HG03571 (cell line): Measurements from ENCODE around the gene TCF12.

Source experiments
- ATAC-seq: cut with Tn5 transposase; IDR thresholded peaks from one replicate; pipeline ENCODE4 v1.9.1; 2021; ENCODE audit not compliant: unreplicated experiment

Gene TCF12

GRCh38 chr15:57044072-57044702 is 125.7 kb downstream of the TCF12 start:
- no peak for ATAC-seq

GRCh38 chr15:57044970-57045369 is 126.5 kb downstream of the TCF12 start:
- ATAC-seq: no peak

- peak; percentile 84 for ATAC-seq
Observed at GRCh38 chr15:57045741-57046382, 127.4 kb downstream of the TCF12 start.

GRCh38 chr15:57048930-57049549 is 130.6 kb downstream of the TCF12 start:
- no peak for ATAC-seq

GRCh38 chr15:57053470-57053869 is 135.0 kb downstream of the TCF12 start:
- ATAC-seq: no peak

DNA sequence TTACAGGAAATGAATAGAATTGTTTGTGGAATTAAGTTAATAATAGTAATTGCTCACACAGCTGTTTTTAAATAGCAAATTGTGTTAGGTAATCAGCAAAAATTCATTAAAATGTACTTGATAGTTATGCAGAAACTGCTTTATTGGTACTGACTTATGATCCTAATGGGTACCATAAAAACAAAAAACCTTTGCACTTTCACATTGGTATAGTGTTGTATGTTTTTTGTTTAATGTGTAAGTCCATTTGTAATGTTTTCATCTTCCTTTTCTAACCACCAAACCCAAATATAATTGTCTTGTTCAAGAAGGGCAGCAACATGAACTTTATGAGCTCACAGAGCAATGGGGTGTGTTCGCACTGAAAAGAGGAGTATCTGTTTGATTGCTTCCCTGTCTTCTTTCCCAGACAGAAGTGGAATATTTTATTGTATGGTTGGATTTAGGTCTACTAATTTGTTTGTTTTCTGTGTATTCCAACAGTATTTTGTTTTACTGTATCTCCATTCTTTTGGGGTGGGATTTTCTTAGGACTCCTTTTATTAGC is 135.8 kb downstream of the TCF12 start:
- no peak for ATAC-seq

GRCh38 chr15:57056357-57056756 is 137.9 kb downstream of the TCF12 start:
- ATAC-seq: no peak

GRCh38 chr15:57057134-57057930 is 138.9 kb downstream of the TCF12 start:
- ATAC-seq: no peak

- ATAC-seq: no peak
Observed at GRCh38 chr15:57059026-57059660, 140.7 kb downstream of the TCF12 start.

DNA sequence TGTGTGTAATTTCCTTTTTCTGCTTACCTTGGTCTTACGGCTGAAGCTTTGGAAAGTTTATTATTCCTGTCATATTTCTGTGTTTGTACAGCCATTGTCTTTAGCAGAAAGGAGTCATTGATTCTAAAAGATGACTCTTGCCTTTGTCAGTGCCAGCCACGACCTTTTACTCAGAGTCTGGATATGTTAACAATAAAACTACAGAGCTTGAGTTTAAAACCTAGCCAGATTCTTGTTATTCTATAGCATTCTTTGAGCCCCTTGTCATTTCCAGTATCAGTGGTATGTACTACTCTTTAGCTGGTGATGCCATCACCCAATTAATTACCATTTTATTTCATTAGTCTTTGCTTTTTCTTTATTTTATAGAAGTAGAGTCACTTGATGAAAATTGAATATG is 142.4 kb downstream of the TCF12 start:
- no peak for ATAC-seq

GRCh38 chr15:57061281-57061680 is 142.8 kb downstream of the TCF12 start:
- no peak for ATAC-seq

DNA sequence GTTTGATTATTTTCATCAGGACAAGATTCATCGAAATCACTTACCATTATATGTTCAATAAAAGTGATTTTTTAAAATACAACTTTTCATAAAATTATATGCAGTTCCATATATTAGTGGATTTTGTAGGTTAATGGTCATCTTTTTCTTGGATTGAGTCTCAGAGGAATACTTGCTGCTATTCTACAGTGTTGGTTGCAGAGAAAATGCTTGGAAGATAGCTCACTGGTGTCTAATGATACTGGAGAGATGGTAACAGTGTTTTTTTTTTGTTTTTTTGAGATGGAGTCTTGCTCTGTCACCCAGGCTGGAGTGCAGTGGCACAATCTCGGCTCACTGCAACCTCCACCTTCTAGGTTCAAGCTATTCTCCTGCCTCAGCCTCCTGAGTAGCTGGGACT is 143.3 kb downstream of the TCF12 start:
- no peak for ATAC-seq

GRCh38 chr15:57064033-57064432 is 145.6 kb downstream of the TCF12 start:
- ATAC-seq: no peak

- no peak for ATAC-seq
Observed at GRCh38 chr15:57069423-57069822, 151.0 kb downstream of the TCF12 start.

GRCh38 chr15:57070674-57071073 is 152.2 kb downstream of the TCF12 start:
- ATAC-seq: no peak

GRCh38 chr15:57079446-57079845 is 161.0 kb downstream of the TCF12 start:
- ATAC-seq: no peak

- no peak for ATAC-seq
Observed at GRCh38 chr15:57079931-57080620, 161.6 kb downstream of the TCF12 start.

DNA sequence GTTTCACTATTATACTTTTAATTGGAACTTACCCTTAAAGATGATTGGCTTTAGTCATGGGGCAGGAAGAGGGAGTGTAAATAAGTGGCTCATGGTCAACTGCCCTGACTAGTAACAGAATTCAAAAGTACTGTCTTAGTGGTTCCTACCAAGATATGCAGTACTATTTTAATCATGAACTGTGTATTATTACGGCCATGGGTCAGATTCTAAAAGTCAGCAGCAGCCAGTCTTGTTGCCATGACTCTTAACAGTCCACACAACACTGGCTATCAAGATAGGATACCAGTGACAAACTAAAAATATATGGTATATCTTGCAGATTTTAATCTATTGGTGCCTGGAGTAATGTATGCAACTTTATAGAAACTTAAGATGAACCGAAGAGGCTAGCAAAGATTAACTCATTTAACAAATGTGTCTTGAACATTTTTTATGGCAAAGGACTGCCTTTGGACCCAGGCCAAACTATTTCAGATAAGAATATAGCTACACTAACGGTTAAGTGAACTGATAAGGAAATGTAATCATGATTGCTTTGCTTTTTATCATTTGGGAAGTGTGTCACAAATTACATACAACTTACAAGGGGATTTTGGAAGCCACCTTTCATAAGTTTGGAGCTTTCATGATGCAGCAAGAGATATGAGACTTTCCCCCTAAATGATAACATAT is 163.7 kb downstream of the TCF12 start:
- ATAC-seq: no peak

GRCh38 chr15:57084192-57084591 is 165.7 kb downstream of the TCF12 start:
- no peak for ATAC-seq

- no peak for ATAC-seq
Observed at GRCh38 chr15:57085267-57085666, 166.8 kb downstream of the TCF12 start.
